ENCODE measurements around the gene XYLT2.
A peak's percentile ranks its signal among the peaks of the same experiment; 100 is the strongest.

Gene XYLT2

GRCh38 chr17:50348522-50349242 is 2.8 kb downstream of the XYLT2 start:
- DNase-seq (ENCODE audit: extremely low read depth in 1 of 2, low read depth in 1 of 2) = no peak

GRCh38 chr17:50349243-50349600 is 3.3 kb downstream of the XYLT2 start:
- DNase-seq (ENCODE audit: extremely low read depth in 1 of 2, low read depth in 1 of 2) = no peak

- no peak for DNase-seq (ENCODE audit: extremely low read depth in 1 of 2, low read depth in 1 of 2)
Measured at GRCh38 chr17:50350733-50351132, 4.8 kb downstream of the XYLT2 start.

DNA sequence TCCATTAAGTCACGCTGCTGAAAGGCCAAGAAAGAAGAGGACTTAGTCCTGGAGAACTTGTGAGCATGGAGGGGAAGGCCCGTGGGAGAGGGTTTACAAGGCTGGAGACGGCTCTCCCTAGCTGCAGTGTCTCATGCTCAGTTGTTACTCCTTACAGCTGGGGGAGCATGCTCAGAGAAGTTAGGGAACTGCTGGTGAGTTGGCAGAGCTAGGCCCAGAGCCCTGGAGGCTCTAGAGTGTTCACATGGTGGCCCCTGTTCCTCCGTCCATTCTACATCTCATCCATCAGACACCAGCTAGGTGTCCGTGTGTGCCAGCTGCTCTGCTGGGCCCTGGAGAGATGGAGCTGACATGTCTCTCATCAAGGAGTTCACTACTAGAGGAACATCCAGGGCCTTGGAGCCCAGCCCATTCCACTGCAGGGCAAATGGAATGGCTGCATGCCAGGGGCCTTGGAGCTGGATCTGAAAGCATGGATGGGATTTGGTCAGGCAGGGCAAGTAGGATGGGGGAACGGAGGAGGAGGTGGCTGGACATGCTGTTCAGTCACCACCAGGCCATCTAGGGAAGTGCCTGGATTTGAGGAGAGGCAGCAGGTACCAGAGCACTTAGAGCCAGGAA is 6.3 kb downstream of the XYLT2 start:
- no peak for DNase-seq (ENCODE audit: extremely low read depth in 1 of 2, low read depth in 1 of 2)

- DNase-seq (ENCODE audit: extremely low read depth in 1 of 2, low read depth in 1 of 2) = no peak
Measured at GRCh38 chr17:50352693-50353599, 7.0 kb downstream of the XYLT2 start.

DNA sequence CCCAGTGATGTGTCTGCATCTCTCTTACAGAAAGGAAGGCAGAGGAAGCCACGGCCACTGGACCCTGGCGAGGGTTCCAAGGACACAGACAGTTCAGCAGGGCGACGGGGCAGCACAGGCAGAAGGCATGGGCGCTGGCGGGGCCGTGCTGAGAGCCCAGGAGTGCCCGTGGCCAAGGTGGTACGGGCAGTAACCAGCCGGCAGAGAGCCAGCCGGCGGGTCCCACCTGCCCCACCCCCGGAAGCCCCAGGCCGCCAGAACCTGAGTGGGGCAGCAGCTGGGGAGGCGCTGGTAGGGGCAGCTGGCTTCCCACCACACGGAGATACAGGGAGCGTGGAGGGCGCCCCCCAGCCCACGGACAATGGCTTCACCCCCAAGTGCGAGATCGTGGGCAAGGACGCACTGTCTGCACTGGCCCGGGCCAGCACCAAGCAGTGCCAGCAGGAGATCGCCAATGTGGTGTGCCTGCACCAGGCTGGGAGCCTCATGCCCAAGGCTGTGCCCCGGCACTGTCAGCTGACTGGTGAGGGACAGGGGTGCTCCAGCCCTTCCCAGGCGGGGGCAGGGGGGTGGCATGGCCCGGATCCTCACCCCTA is 7.8 kb downstream of the XYLT2 start:
- no peak for DNase-seq (ENCODE audit: extremely low read depth in 1 of 2, low read depth in 1 of 2)

DNA sequence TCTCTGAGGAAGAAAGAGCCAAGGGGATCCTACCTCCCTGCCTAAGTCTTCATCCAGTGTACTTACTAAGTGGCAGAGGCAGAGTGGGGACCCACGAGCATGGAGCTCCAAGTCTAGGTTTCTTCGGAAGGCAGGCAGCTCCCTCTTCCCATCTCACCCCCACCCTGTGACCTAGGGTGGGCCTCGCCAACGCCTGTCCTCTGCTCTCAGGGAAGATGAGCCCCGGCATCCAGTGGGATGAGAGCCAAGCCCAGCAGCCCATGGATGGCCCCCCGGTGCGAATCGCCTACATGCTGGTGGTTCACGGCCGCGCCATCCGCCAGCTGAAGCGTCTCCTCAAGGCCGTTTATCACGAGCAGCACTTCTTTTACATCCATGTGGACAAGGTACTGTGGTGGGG is 8.3 kb downstream of the XYLT2 start:
- DNase-seq (ENCODE audit: extremely low read depth in 1 of 2, low read depth in 1 of 2) = no peak

DNA sequence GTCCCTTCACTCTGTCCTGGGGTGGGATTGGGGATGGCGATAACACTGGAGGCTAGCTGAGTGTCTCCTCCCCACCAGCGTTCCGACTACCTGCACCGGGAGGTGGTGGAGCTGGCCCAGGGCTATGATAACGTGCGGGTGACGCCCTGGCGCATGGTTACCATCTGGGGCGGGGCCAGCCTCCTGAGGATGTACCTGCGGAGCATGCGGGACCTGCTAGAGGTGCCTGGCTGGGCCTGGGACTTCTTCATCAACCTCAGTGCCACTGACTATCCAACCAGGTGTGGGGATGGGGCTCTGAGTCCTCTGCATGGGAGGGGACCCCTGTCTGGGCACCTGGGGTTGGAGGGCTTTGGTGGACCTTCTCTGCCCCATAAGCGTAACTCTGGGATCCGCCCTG is 8.8 kb downstream of the XYLT2 start:
- DNase-seq (ENCODE audit: extremely low read depth in 1 of 2, low read depth in 1 of 2) = no peak

GRCh38 chr17:50355336-50355700 is 9.4 kb downstream of the XYLT2 start:
- no peak for DNase-seq (ENCODE audit: extremely low read depth in 1 of 2, low read depth in 1 of 2)

- DNase-seq (ENCODE audit: extremely low read depth in 1 of 2, low read depth in 1 of 2) = no peak
Measured at GRCh38 chr17:50355701-50356341, 9.9 kb downstream of the XYLT2 start.

DNA sequence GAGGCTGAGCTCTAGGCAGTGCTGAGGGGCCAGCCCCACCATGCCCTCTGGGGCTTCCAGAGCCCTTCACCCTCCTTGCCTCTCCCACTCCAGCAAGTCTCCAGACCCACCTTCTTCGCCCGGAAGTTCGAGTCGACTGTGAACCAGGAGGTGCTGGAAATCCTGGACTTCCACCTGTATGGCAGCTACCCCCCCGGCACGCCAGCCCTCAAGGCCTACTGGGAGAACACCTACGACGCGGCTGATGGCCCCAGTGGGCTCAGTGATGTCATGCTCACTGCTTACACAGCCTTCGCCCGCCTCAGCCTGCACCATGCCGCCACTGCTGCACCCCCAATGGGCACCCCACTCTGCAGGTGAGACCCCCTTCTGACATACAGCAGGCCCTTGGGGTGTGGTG is 10.5 kb downstream of the XYLT2 start:
- no peak for DNase-seq (ENCODE audit: extremely low read depth in 1 of 2, low read depth in 1 of 2)

DNA sequence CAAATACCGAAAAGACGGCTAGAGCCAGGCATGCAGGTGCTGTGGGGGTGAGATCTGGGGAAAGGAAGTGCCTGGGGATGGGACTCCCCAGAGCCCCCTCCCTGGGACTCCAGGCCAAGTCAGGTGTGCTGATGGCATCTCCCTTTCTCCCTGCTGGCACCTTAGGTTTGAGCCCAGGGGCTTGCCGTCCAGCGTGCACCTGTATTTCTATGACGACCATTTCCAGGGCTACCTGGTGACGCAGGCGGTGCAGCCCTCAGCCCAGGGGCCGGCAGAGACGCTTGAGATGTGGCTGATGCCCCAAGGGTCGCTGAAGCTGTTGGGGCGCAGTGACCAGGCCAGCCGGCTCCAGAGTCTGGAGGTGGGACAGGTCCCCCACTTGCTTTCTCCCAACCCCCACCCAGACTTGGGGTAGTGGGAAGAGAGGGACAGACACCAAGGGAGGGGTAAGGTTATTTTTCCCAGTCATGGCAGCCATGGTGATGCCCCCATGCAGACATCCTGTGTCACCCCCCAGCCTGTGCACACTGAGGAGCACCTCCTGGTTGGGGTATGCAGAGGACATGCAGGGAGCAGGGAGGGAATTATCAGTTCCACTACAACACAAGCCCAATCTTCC is 11.1 kb downstream of the XYLT2 start:
- DNase-seq (ENCODE audit: extremely low read depth in 1 of 2, low read depth in 1 of 2) = no peak

GRCh38 chr17:50358177-50358576 is 12.3 kb downstream of the XYLT2 start:
- DNase-seq (ENCODE audit: extremely low read depth in 1 of 2, low read depth in 1 of 2) = no peak

DNA sequence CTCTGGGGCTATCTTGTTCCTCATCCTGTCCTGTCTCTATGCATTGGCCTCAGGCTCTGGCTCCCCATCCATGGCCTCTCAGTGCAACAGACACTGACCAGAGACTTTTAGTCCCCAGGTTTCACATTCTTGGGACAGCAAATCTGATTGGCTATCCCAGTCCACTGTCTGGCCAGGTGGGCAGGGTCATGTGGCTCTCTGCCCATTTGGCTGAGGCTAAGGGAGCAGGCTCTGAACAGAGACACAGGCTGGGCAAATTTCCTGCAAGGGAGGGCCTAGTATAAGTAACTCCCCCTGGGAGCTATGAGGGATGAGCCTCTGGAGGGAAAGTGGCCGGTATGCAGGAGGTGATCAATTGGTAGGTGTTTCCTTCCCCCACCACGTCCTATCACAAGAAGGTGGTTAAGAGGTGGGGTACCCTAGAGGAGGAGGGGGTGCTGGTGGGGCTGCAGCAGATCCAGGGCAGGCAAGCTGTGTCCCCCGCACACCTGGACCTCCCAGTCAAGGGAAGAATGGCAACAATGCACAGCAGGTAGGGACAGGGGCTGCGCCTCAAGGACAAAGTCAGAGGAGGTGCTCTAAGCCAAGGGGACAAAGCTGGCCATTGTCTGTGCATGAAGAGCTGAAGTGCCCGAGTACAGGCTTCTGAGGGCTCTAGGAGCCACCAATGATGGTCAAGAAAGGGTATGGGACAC is 13.2 kb downstream of the XYLT2 start:
- DNase-seq (ENCODE audit: extremely low read depth in 1 of 2, low read depth in 1 of 2) = no peak

- no peak for DNase-seq (ENCODE audit: extremely low read depth in 1 of 2, low read depth in 1 of 2)
Measured at GRCh38 chr17:50359998-50360461, 14.1 kb downstream of the XYLT2 start.

- DNase-seq (ENCODE audit: extremely low read depth in 1 of 2, low read depth in 1 of 2) = no peak
Measured at GRCh38 chr17:50360486-50361115, 14.7 kb downstream of the XYLT2 start.

DNA sequence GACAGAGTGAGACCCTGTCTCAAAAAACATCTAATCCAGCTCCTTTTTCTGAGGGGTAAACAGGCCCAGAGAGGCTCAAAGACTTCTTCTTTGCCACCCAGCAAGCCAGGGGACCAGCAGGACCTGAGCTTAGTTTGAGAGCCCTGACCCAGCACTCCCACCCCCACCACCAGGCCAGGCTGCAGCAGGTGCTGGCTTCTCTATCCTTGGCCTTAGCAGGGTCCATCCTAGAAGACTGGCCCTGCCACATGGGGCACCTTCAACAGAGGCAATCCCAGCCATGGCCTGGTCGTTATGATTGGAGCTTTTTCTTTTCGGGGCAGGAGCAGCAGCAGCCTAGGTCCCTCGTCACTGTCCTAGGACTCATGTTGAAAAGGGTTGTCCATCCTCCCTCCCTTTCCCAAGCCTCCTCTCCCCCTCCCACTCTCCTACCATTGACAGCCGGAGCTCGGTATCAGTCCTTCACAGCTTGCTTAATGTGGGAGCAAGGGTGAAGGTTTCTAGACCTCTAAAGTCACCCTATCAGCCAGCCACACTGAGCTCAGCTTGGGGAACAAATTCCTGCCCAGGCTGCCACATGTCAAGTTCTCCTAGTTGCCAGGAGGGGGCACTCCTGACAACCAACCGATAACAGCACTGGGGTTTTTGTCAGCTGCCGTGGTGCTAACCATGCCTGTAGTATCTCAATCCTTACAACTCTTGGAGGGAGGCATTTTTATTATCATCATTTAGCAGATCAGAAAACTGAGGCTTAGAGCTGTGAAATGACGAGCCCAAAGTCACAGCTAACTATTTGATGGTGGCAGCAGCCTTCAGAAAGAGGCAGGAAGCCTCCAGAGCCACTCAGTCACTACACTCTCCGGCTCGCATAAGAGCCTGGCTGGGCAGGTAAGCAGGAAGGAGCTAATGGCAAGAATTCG is 15.9 kb downstream of the XYLT2 start:
- peak in 1 of 2 donors; percentile 19 for DNase-seq (ENCODE audit: extremely low read depth in 1 of 2, low read depth in 1 of 2)

DNA sequence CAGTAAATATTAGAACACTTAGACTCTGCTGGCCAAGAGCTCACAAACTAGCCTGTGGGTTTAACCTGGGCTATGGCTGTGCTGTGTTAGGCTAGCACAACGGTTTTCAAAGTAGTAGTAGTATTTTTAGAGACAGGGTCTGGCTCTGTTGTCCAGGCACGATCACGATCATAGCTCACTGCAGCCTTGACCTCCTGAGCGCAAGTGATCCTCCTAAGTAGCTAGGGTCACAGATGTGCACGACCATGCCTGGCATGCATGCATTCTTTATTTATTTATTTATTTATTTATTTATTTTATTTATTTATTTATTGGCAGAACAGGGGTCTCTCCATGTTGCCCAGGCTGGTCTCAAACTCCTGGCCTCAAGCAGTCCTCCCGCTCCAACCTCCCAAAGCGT is 16.7 kb downstream of the XYLT2 start:
- DNase-seq (ENCODE audit: extremely low read depth in 1 of 2, low read depth in 1 of 2) = no peak

Data from activated CD8-positive, alpha-beta memory T cell treated with anti-CD3 and anti-CD28 coated beads for 1 hour (primary cell).